IMR-90 (cell line): Measurements from ENCODE around the gene MGAT3. TPM values are rescaled to one million over a fixed set of nuclear protein-coding genes. Genes with fewer than 3 reads are reported as not detected.

Experiments
- ATAC-seq: fragments of 200-7000 bp; cut with Tn5 transposase; 2 replicates; pipeline ENCODE4 v1.9.1; 2020; ENCODE audit warnings: low read depth, mild to moderate bottlenecking, moderate library complexity
- BruUV-seq: library from RNA; stranded (reverse); fragments of 400-500 nt; replicated peaks from 2 replicates; lab custom pipeline; 2021; lab: Mats Ljungman, UMichigan
- CTCF ChIA-PET: fragments of 300-600 bp; formaldehyde crosslinking; extraction: SDS; loops from one replicate; lab custom pipeline; 2021; ENCODE audit warnings: antibody characterized with exemption; lab: Yijun Ruan, JAX
- POLR2A ChIA-PET: fragments of 300-600 bp; sonication (Branson Sonifier 250); formaldehyde crosslinking; loops from one replicate; lab custom pipeline; 2022; ENCODE audit warnings: antibody characterized with exemption; ENCODE audit not compliant: unreplicated experiment; lab: Charles Lee
- DNase-seq: peaks from one replicate; pipeline ENCODE4 v3.0.0; 2013
- H2AFZ ChIP-seq: replicated peaks from 2 replicates; pipeline ENCODE3; 2013; ENCODE audit warnings: low read length, mild to moderate bottlenecking; ENCODE audit not compliant: poor library complexity
- H2AK5ac ChIP-seq: 2 replicates; pipeline ENCODE4 v1.6.1; 2013; ENCODE audit warnings: low read depth, low read length, inconsistent platforms
- H2AK9ac ChIP-seq: replicated peaks from 2 replicates; pipeline ENCODE3; 2013; ENCODE audit warnings: mild to moderate bottlenecking, low read depth, low read length, moderate library complexity; ENCODE audit not compliant: poor library complexity
- H2BK120ac ChIP-seq: 2 replicates; pipeline ENCODE4 v1.6.1; 2013; ENCODE audit warnings: low read depth, low read length, inconsistent platforms
- H2BK15ac ChIP-seq: 3 replicates; pipeline ENCODE4 v1.6.1; 2013; ENCODE audit warnings: low read depth, low read length, inconsistent platforms
- H2BK20ac ChIP-seq: 2 replicates; pipeline ENCODE4 v1.6.1; 2013; ENCODE audit warnings: low read depth, mild to moderate bottlenecking, inconsistent platforms, low read length, moderate library complexity
- H2BK5ac ChIP-seq: 2 replicates; pipeline ENCODE4 v1.6.1; 2013; ENCODE audit warnings: mild to moderate bottlenecking, low read depth, low read length, inconsistent platforms; ENCODE audit not compliant: poor library complexity, severe bottlenecking
- H3K14ac ChIP-seq: replicated peaks from 2 replicates; pipeline ENCODE4 v1.6.1; 2013; ENCODE audit warnings: low read depth, low read length, inconsistent platforms
- H3K18ac ChIP-seq: 2 replicates; pipeline ENCODE4 v1.6.1; 2013; ENCODE audit warnings: low read depth, low read length, control low read depth
- H3K23ac ChIP-seq: 2 replicates; pipeline ENCODE4 v1.6.1; 2013; ENCODE audit warnings: low read depth, low read length, inconsistent platforms
- H3K27ac ChIP-seq: 2 replicates; pipeline ENCODE4 v1.5.1; 2013; ENCODE audit warnings: mild to moderate bottlenecking, control low read depth, low read length; ENCODE audit not compliant: insufficient read depth
- H3K27me3 ChIP-seq: 2 replicates; pipeline ENCODE4 v1.6.1; 2013; ENCODE audit warnings: low read length; ENCODE audit not compliant: control insufficient read depth, insufficient read depth
- H3K36me3 ChIP-seq: 2 replicates; pipeline ENCODE4 v1.6.1; 2013; ENCODE audit warnings: low read length, mixed read lengths; ENCODE audit not compliant: control insufficient read depth, insufficient read depth
- H3K4ac ChIP-seq: 2 replicates; pipeline ENCODE4 v1.6.1; 2013; ENCODE audit warnings: low read depth, low read length, inconsistent platforms
- H3K4me1 ChIP-seq: 2 replicates; pipeline ENCODE4 v1.6.1; 2013; ENCODE audit warnings: low read length, mixed read lengths; ENCODE audit not compliant: control insufficient read depth, insufficient read depth
- H3K4me2 ChIP-seq: 2 replicates; pipeline ENCODE4 v1.6.1; 2013; ENCODE audit warnings: low read depth, mild to moderate bottlenecking, control low read depth, low read length, moderate library complexity
- H3K4me3 ChIP-seq: 2 replicates; pipeline ENCODE4 v1.5.1; 2013; ENCODE audit warnings: low read depth, mild to moderate bottlenecking, control low read depth, low read length, moderate library complexity; ENCODE audit not compliant: insufficient read depth
- H3K56ac ChIP-seq: 2 replicates; pipeline ENCODE4 v1.6.1; 2013; ENCODE audit warnings: low read length, inconsistent platforms; ENCODE audit not compliant: insufficient read depth; ENCODE audit errors: extremely low read depth
- H3K79me1 ChIP-seq, 2 experiments: 2 replicates each; pipeline ENCODE4 v1.6.1; 2013; ENCODE audit warnings: low read length in 2 of 2, inconsistent platforms in 1 of 2, low read depth in 1 of 2
- H3K9ac ChIP-seq: 2 replicates; pipeline ENCODE4 v1.6.1; 2013; ENCODE audit warnings: low read depth, low read length, control low read depth
- H3K9me1 ChIP-seq: 2 replicates; pipeline ENCODE4 v1.6.1; 2013; ENCODE audit warnings: low read length, inconsistent platforms; ENCODE audit not compliant: insufficient read depth
- H3K9me3 ChIP-seq: 2 replicates; pipeline ENCODE4 v1.6.1; 2013; ENCODE audit warnings: low read length; ENCODE audit not compliant: control insufficient read depth, insufficient read depth
- H4K20me1 ChIP-seq: 2 replicates; pipeline ENCODE4 v1.6.1; 2013; ENCODE audit warnings: low read length, inconsistent platforms; ENCODE audit not compliant: insufficient read depth
- H4K5ac ChIP-seq: 2 replicates; pipeline ENCODE4 v1.6.1; 2013; ENCODE audit warnings: mild to moderate bottlenecking, low read depth, low read length, control low read depth
- H4K8ac ChIP-seq, 2 experiments: 2 replicates each; pipeline ENCODE4 v1.6.1; 2013; ENCODE audit warnings: low read depth in 2 of 2, low read length in 2 of 2, control low read depth in 1 of 2, inconsistent platforms in 1 of 2
- H4K91ac ChIP-seq: 2 replicates; pipeline ENCODE4 v1.6.1; 2013; ENCODE audit warnings: low read depth, low read length, inconsistent platforms; ENCODE audit not compliant: insufficient read depth
- CEBPB ChIP-seq: IDR thresholded peaks from 2 replicates; pipeline ENCODE4 v1.6.1; 2012; ENCODE audit warnings: low read depth, low read length, improper control_type of control experiment
- WGBS, 2 experiments: methylation state at CpG; one replicate each; pipeline versions ENCODE4 v1.1.5 to v1.1.7; 2013; ENCODE audit warnings: missing lambda C conversion rate in 2 of 2; ENCODE audit not compliant: insufficient read length in 1 of 2; ENCODE audit errors: extremely low coverage in 2 of 2; 5-methylcytosine and 5-hydroxymethylcytosine counted together
- dilution Hi-C: fragments of 300-500 bp; cut with HindIII; formaldehyde crosslinking; loops from one replicate; pipeline ENCODE4 v1.14.3; 2018; ENCODE audit warnings: low sequenced_read_pairs; ENCODE audit not compliant: unreplicated experiment
- in situ Hi-C: fragments of 300-500 bp; cut with MboI; formaldehyde crosslinking; loops from 3 replicates; pipeline ENCODE4 v1.14.3; 2019; ENCODE audit warnings: low sequenced_read_pairs, inconsistent platforms, mixed read lengths
- intact Hi-C: fragments of 100-400 bp; cut with micrococcal nuclease; formaldehyde crosslinking; loops from 2 replicates; pipeline ENCODE4 v1.10.0; 2022
- polyA plus RNA-seq, 3 experiments: library from polyadenylated mRNA; depleted of rRNA; stranded (reverse); fragments of >200 nt; gene quantifications; 2 replicates each; pipeline ENCODE4 v1.2.3, GENCODE V29; 2012; ENCODE audit warnings: low replicate concordance in 1 of 3
- total RNA-seq: library from RNA; depleted of rRNA; stranded (reverse); fragments of >200 nt; gene quantifications from 2 replicates; pipeline ENCODE4 v1.2.3, GENCODE V29; 2012

Gene MGAT3
- total and polyA plus RNA-seq, 2 of the 4 experiments (the other 2 are of a cell fraction): 0.36 to 1.1 TPM

DNA sequence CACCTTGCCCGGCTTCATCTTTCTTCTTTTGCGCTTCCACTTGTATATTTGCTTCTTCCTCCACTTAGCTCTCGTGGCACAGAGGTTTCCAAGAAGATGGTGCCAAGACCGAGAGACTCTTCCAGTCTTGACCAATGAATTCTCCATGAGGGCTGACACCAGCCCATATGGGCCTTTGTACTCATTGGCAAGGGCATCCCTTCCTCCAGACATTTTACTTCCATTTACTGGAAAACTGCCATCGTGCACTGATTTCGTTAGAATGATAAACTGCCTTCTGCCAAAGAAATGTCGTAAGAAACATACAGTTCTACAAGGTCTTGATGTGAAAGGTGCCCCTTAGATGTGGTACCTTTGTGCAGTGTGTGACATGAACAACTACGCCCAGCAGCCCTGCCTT lies 40.6 kb downstream of the MGAT3 start:
- intact Hi-C loops (loop anchor here (10.0 kb wide), 2 partner anchors 63 to 323 kb away; no protein-coding TSS in a partner anchor), in situ Hi-C loops (no loop called here), dilution Hi-C loops (no loop called here)
- H4K20me1 ChIP-seq: peaks cover 12% of the 10 kb centered on the region; the same call in 1 of the 2 replicates
- no peak overlapping the region for H3K27ac ChIP-seq
- peaks cover 0 to 18% of the 10 kb centered on the region in 2 experiments; a peak in 2 of 4 replicates for H3K79me1 ChIP-seq
- no TSS peak for BruUV-seq
- H2AK9ac ChIP-seq: no peak overlapping the region
- DNase-seq (no peak), ATAC-seq (no peak)
- H4K8ac ChIP-seq: no peak overlapping the region
- no peak overlapping the region for H3K14ac ChIP-seq
- H3K4me1 ChIP-seq: peaks cover 16% of the 10 kb centered on the region
- no peak overlapping the region for H3K23ac ChIP-seq
- H3K9me3 ChIP-seq: no peaks in the 10 kb centered on the region
- no peak overlapping the region for H2BK5ac ChIP-seq
- ChIA-PET CTCF (no interaction called here), POLR2A (no interaction called here)
- no peak overlapping the region for H3K9ac ChIP-seq
- no peak overlapping the region for H4K91ac ChIP-seq
- no peak overlapping the region for H3K4me2 ChIP-seq
- no peak overlapping the region for H2AK5ac ChIP-seq
- TF ChIP-seq CEBPB: no peak
- no peak overlapping the region for H4K5ac ChIP-seq
- no peak overlapping the region for H2BK120ac ChIP-seq
- no peak overlapping the region for H2AFZ ChIP-seq
- H3K9me1 ChIP-seq: peaks cover 28% of the 10 kb centered on the region
- H3K27me3 ChIP-seq: no peaks in the 10 kb centered on the region
- H2BK20ac ChIP-seq: no peak overlapping the region
- H3K36me3 ChIP-seq: no peaks in the 10 kb centered on the region
- no peak overlapping the region for H3K56ac ChIP-seq
- 95% methylated on average over 4 of the region's 8 CpGs; no CpG with 5 or more reads in 1 of the 2 experiments for WGBS, 2 experiments
- no peak overlapping the region for H2BK15ac ChIP-seq
- H3K4me3 ChIP-seq: no peak overlapping the region
- H3K18ac ChIP-seq: no peak overlapping the region
- no peak overlapping the region for H3K4ac ChIP-seq
